ENCODE results near the gene AGO1. TPM values are rescaled to one million over a fixed set of nuclear protein-coding genes. Genes with fewer than 3 reads are reported as not detected.
"Not testable (repeated sequence)": the region's sequence is repeated elsewhere in the genome, so short reads cannot be mapped to it uniquely, and the experiment has no call there.

The AGO1 gene
- total RNA-seq, 1 donor from 2014 or later = 18.8 TPM

DNA sequence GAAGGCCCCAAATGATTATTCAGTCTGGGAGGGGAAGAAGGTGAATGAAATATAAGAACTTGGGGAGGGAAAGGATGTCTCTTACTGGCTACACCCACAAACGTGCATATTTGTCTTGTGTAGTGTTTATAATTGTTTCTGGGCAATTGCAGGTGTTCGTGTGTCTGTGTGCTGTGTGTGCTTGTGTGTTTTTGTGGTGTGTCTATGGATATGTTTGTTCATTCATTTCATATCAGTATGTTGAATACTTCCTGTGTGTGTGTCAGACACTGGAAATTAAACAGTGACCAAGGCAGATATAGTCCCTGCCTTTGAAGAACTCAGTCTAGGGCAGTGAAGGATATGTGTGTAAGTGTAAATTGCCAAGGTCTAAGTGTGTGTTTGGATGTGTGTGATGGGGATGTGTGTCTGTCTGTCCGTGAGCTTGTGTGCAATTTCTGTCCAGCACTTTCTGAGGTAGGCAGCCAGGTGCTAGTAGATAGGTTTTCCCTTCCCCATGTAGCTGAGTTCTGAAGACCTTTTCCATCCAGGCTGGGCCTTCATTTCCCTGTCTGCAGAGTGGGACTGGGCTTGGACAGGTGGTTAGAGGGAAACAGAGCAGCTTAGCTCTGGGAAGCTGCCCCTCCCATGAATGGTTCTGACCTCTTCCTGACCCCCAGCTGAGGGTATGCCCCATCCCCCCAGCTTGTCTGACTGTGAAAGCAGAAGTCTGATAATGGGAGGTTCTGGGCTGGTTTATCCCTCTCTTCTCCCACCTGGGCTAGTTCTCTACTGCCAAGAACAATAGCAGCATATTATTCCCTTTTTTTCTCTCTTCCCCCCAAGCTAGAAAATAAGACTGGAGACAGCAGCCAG lies 3.8 kb downstream of the AGO1 start:
- no peak overlapping the region for H3K27ac ChIP-seq (replicated peaks)

GRCh38 chr1:35887508-35887907 lies 4.5 kb downstream of the AGO1 start:
- TF ChIP-seq, protein P1, sequence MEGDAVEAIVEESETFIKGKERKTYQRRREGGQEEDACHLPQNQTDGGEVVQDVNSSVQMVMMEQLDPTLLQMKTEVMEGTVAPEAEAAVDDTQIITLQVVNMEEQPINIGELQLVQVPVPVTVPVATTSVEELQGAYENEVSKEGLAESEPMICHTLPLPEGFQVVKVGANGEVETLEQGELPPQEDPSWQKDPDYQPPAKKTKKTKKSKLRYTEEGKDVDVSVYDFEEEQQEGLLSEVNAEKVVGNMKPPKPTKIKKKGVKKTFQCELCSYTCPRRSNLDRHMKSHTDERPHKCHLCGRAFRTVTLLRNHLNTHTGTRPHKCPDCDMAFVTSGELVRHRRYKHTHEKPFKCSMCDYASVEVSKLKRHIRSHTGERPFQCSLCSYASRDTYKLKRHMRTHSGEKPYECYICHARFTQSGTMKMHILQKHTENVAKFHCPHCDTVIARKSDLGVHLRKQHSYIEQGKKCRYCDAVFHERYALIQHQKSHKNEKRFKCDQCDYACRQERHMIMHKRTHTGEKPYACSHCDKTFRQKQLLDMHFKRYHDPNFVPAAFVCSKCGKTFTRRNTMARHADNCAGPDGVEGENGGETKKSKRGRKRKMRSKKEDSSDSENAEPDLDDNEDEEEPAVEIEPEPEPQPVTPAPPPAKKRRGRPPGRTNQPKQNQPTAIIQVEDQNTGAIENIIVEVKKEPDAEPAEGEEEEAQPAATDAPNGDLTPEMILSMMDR (IDR thresholded peaks at IDR 0.05; ENCODE audit: borderline replicate concordance) = no peak
- Histone ChIP-seq H3K27me3 (ENCODE audit: low read depth) (no peaks in the 10 kb centered on the region), H3K9me3 (replicated peaks) (no peaks in the 10 kb centered on the region), H3K4me3 (no peak overlapping the region), H3K27ac (replicated peaks) (no peak overlapping the region), H3K36me3 (peaks cover 35% of the 10 kb centered on the region), H3K4me1 (peaks cover 51% of the 10 kb centered on the region)
- DNase-seq = no peak
- intact Hi-C loops (cut with micrococcal nuclease) = no loop called here

More for the DNA sequence above, 3.8 kb downstream of the AGO1 start:
- Histone ChIP-seq H3K27me3 (ENCODE audit: low read depth) (no peaks in the 10 kb centered on the region), H3K4me1 (peaks cover 48% of the 10 kb centered on the region), H3K36me3 (peaks cover 29% of the 10 kb centered on the region), H3K9me3 (replicated peaks) (no peaks in the 10 kb centered on the region), H3K4me3 (no peak overlapping the region)
- TF ChIP-seq, protein P1 (IDR thresholded peaks at IDR 0.05; ENCODE audit: borderline replicate concordance) = no peak
- intact Hi-C loops (cut with micrococcal nuclease) = no loop called here
- no peak for DNase-seq

DNA sequence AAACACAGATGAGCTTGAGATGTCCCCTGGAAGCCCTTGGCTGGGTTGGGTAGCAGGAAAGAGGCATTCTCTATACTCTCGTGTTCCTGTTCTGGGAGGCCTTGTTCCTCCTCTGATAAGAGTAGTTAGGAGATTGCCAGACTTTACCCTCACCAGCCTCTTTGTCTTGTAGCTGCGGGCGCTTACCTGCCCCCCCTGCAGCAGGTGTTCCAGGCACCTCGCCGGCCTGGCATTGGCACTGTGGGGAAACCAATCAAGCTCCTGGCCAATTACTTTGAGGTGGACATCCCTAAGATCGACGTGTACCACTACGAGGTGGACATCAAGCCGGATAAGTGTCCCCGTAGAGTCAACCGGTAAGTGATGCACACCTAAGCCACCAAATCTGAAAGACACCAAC lies 5.2 kb downstream of the AGO1 start:
- Histone ChIP-seq H3K4me1 (peaks cover 53% of the 10 kb centered on the region), H3K27me3 (ENCODE audit: low read depth) (no peaks in the 10 kb centered on the region), H3K4me3 (no peak overlapping the region), H3K9me3 (replicated peaks) (no peaks in the 10 kb centered on the region), H3K27ac (replicated peaks) (no peak overlapping the region), H3K36me3 (peaks cover 43% of the 10 kb centered on the region)
- no peak for DNase-seq
- TF ChIP-seq, protein P1 (IDR thresholded peaks at IDR 0.05; ENCODE audit: borderline replicate concordance) = no peak
- intact Hi-C loops (cut with micrococcal nuclease) = no loop called here

- H3K9me3 ChIP-seq (replicated peaks); DNase-seq; H3K27ac ChIP-seq (replicated peaks); intact Hi-C loops (cut with micrococcal nuclease); H3K4me3 ChIP-seq; H3K27me3 ChIP-seq (ENCODE audit: low read depth): not testable (repeated sequence)
- Histone ChIP-seq H3K4me1 (peaks cover 53% of the 10 kb centered on the region), H3K36me3 (peaks cover 50% of the 10 kb centered on the region)
These were observed 6.0 kb downstream of the AGO1 start for GRCh38 chr1:35888981-35889380.

GRCh38 chr1:35893051-35893879 lies 10.3 kb downstream of the AGO1 start:
- Histone ChIP-seq H3K36me3 (peaks cover 93% of the 10 kb centered on the region), H3K4me1 (peaks cover 24% of the 10 kb centered on the region), H3K9me3 (replicated peaks) (no peaks in the 10 kb centered on the region), H3K27me3 (ENCODE audit: low read depth) (no peaks in the 10 kb centered on the region), H3K4me3 (no peak overlapping the region), H3K27ac (replicated peaks) (no peak overlapping the region)
- no peak for DNase-seq
- intact Hi-C loops (cut with micrococcal nuclease) = no loop called here
- TF ChIP-seq, protein P1 (IDR thresholded peaks at IDR 0.05; ENCODE audit: borderline replicate concordance) = no peak

All from left ventricle myocardium inferior (tissue), 1 donor.